ENCODE results near the gene FILIP1L.

FILIP1L gene

DNA sequence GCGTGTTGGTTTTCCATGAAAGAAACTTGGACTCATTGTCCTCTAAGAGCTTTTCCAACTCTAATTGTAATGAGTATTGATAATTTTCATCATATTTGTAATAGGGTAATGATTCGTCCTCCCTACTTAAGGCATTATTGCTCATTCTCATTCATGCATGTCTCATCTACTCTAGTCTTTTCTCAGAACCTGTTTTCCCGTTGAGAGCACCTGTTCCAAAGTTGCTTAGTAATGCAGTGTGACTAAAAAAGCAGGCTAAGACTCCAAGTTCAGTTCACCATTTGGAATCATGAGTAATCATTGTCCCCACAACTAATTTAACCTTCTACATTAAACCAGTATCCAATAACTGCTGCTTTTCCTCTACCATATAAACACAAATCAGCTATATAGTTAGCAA, 84.0 kb downstream of the FILIP1L start:
- TF ChIP-seq, protein P1, sequence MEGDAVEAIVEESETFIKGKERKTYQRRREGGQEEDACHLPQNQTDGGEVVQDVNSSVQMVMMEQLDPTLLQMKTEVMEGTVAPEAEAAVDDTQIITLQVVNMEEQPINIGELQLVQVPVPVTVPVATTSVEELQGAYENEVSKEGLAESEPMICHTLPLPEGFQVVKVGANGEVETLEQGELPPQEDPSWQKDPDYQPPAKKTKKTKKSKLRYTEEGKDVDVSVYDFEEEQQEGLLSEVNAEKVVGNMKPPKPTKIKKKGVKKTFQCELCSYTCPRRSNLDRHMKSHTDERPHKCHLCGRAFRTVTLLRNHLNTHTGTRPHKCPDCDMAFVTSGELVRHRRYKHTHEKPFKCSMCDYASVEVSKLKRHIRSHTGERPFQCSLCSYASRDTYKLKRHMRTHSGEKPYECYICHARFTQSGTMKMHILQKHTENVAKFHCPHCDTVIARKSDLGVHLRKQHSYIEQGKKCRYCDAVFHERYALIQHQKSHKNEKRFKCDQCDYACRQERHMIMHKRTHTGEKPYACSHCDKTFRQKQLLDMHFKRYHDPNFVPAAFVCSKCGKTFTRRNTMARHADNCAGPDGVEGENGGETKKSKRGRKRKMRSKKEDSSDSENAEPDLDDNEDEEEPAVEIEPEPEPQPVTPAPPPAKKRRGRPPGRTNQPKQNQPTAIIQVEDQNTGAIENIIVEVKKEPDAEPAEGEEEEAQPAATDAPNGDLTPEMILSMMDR (IDR thresholded peaks at IDR 0.05; ENCODE audit: low read depth, low read length), result no peak
- no peak for DNase-seq (ENCODE audit: extremely low read depth, low read depth)

DNA sequence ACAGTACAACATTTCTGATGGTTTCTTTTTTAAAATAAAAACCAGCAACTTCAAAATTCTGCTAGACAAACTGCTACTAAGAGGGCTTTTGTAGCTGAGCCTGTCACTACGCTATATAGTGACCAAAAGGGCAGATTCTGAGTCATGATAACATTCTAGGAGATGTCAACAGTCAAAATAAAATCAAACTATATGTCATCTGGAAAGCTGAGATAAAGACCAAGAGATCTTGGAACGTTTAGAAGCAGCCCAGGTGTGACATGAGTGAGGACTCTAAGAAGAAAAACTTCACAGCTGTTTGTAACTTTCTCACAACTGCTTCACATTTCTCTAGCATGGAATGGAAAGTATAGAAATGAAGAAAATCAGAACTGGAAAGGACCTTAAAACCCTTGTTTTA, 84.6 kb downstream of the FILIP1L start:
- no peak for DNase-seq (ENCODE audit: extremely low read depth, low read depth)

DNA sequence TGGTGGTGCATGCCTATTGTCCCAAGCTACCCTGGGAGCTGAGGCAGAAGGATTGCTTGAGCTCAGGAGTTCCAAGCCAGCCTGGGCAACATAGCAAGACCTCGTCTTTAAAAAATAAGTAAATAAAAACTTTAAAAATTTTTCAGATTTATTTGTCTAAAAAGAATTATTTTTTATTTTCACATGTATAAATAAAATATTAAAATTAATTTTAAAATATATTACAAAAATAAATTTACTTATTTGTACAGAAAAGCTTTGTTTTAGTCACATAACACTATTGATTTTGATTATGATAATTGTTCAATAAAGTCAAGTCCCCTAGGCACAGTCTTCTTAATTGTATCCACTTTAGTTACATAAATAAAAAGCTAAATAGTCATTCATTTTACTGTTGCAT, 85.2 kb downstream of the FILIP1L start:
- TF ChIP-seq, protein P1 (IDR thresholded peaks at IDR 0.05; ENCODE audit: low read depth, low read length), result no peak
- no peak for DNase-seq (ENCODE audit: extremely low read depth, low read depth)

More for the DNA sequence above, 84.6 kb downstream of the FILIP1L start:
- TF ChIP-seq, protein P1 (IDR thresholded peaks at IDR 0.05; ENCODE audit: low read depth, low read length), result no peak

DNA sequence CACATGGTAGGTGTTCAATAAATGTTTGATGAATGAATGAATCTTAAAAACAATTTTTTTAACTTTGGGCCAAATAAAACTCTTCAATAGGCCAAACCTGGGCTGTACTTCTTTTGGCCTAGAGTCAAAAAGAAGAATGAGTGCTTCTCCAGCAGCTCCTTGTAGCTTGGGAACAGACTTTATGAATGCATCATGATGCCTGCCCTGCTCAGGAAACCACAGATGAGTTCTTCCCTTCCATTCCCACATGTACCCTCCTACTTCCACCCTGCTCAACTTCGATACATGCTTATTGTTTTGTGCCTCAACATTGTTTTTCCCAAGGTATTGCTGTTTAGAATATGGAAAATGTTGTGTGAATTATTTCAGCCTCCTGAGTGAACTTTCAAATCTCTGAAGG, 87.0 kb downstream of the FILIP1L start:
- TF ChIP-seq, protein P1 (IDR thresholded peaks at IDR 0.05; ENCODE audit: low read depth, low read length), result no peak
- no peak for DNase-seq (ENCODE audit: extremely low read depth, low read depth)

DNA sequence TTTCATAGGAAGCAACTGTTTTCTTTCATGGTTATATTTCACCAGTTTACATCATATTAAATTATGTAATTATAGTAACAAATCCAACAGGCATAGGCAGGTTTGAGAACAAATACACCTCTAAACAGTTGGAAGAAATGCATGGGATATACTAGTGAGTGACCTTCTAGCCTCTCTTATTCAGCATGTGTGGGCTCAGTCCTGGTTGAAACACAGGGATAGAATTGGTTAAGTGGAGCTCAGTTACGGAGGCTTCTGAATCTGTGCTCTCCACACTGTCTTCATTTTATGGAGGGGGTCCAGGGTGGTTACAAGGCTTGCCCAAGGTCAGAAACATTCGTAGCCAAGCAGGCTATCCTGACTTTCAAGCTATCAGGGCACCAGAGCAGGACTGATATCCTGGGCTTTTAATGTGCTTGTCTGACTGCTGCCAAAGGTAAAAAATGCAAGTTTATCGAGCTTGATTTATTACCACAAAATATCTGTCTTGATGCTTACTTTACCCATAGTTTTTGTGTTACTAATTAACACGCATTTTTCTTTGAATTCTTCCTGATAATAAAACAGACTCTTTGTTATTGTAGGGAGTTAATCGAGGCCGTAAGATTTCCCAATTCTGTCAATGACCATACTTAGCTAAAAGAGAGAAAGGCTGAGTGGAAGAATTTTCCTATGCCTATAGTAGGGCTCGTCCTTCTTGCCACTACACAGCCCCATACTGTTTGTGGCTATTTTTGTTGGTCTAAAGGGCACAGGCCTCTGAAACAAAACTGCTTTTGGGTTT, 89.6 kb downstream of the FILIP1L start:
- TF ChIP-seq, protein P1 (IDR thresholded peaks at IDR 0.05; ENCODE audit: low read depth, low read length), result no peak
- no peak for DNase-seq (ENCODE audit: extremely low read depth, low read depth)

DNA sequence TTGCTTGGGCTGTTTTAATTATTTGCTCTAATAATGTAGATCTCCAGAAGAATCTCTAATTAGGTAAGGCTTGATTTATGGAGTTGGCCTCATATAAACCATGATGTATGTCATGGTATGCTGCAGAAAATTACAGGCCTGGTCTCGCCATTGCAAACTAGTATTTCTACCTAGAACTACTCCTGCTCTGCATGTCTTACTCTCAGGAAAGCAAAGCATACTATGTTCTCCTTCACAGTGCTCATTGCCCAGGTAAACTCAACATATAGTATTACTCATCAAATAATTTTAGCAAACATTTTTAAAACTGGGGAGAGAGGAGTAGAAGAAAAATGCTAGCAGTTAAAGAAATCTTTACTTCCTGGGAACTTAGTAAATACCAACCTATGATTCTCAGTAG, 90.7 kb downstream of the FILIP1L start:
- TF ChIP-seq, protein P1 (IDR thresholded peaks at IDR 0.05; ENCODE audit: low read depth, low read length), result no peak

DNA sequence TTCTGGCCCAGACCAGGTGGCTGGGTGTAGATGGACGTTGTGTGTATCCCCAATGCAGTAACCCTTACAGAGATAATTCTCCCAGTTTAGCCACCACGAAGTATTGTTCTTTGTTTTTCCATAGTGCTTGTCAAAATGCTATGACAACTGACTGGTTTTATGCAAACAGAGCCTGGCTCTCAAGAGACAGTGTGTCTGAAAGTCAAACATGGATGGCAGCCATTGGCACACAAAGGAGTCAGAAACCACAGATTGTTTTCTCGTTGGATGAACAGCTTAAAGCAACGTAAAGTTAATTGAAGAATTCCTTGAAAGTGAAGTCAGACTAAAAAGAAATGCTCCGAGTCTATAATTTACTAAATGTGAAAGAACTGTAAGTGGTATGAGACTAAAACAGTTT, 91.2 kb downstream of the FILIP1L start:
- no peak for DNase-seq (ENCODE audit: extremely low read depth, low read depth)
- TF ChIP-seq, protein P1 (IDR thresholded peaks at IDR 0.05; ENCODE audit: low read depth, low read length), result no peak

More for the DNA sequence above, 90.7 kb downstream of the FILIP1L start:
- DNase-seq (ENCODE audit: extremely low read depth, low read depth), result no peak
